ENCODE measurements around the gene KIF26B.
A peak's percentile ranks its signal among the peaks of the same experiment; 100 is the strongest.
"Not testable (repeated sequence)": the region's sequence is repeated elsewhere in the genome, so short reads cannot be mapped to it uniquely, and the experiment has no call there.

Gene KIF26B

DNA sequence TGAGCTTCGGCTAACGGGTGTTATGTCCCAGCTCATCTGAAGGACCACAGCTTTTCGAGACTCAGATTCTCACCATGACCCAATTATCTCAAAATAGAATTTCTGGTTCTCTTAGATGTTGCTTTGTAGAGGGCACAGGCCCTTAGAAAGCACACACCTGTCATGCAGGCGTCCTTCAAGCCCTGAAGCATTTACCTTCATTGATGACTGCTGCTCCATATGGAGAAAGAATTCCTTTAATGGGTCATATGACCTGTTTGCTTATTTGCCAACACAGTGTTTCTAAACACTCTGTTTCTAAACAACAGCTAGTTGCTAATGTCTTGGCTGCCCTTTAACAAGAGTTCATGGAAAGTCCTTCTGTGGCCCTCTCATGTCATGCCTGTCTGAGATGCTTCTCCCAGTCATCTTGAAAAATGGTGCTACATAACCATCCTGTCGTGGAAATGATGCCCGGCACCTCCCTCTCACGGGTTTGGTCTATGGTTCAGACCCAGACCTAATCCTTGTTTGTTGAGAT is 495.7 kb downstream of the KIF26B start:
- no peak for DNase-seq (ENCODE audit: low read depth in 2 of 2)

DNA sequence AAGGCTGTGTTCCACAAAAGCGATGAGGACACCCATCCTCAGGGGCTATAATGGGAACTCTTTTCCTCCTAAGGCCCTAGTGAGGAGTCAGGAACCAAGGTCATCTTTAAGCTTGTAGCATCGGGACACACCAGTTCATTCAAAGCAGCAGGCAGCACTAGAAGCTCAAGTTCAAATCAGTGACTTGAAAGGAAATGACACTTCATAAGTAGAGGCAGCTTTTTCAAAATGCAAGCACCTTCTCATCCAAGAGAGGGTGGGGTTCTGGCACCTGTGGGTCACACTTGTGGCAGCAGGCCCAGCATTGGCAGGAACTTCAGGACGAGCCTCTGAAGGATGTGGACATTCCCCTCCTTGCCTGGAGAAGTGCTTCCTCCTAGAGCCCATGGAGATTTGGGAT is 496.3 kb downstream of the KIF26B start:
- no peak for DNase-seq (ENCODE audit: low read depth in 2 of 2)

DNA sequence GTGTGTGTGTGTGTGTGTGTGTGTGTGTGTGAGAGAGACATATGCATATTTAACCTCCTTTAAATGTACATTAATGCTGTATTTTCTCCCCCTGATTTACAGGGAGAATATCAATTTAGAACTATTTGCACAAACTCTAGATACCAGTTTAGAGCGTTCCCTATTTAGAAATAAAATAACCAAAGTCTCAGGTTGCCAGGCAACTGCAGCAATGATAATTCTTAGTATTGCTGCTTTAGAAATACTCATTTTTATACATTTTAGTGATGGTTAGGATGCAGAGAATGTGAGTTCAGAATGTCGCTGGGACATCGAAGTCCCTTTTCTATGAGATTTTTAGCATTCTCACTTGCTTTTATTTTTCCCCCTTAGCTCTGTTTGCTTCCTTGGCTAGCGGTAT is 497.3 kb downstream of the KIF26B start:
- DNase-seq (ENCODE audit: low read depth in 2 of 2): no peak

DNA sequence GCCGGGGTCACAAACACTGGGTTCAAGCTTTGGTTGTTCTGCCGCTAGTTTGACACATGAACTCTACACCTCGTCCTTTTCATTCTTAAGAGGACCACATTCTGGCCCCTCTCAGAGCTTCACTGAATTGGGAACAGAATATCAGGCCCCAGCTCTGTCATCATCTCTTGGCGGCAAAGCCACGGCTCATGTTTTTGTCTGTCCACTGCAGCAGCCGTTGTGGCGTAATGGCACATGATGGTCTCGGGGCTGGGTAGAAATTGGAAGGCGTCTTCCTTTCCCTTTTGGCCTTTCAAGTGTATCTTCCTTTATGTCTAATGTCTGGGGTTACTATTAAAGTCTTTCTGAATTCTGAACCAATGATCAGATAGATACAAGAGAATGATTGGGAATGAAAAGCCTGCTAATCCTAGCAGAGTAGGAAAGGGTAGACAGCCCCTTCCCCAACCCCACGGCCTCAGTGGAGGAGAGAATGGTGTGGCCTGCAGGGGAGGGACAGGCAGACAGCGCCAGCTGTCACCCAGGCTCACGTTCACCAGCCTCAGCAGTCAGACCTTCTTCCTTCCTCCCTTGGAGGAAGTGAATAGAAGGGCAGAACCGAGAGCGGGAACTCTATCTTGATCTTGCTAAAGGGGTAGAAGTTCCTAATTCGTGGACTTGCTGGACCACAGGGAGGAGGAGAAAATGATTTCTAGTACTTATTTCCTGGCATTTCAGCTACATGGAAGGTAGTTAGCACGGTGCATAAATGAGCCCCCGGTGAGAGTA is 498.1 kb downstream of the KIF26B start:
- DNase-seq (ENCODE audit: low read depth in 2 of 2): no peak

DNA sequence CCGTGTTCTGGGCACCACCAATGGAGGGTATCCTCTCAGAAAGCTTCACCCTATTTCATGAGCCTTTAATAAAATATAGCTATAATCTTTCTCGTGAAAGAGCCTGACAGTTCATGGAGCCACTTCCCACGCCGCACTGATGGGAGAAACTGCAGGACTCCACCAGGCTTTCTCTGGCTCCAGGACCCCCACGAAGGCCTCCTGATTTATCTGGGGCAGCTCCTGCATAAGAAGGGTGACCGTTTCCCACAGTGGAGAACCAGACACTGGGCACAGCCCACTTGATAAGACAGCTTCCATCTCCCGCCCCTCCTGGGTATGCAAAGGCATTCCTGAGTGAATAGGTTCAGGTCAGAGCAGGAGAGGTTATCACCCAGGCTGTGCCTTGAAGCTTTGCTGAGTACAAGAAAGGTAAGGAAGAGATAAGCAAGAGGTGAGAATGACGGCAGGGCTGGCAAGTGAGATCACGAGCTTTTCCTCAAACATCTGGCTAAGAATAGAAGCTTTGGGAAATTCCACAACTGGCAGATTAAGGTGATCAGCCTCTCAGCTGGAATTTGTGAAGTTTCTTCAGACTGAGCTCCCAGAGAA is 499.8 kb downstream of the KIF26B start:
- no peak for DNase-seq (ENCODE audit: low read depth in 2 of 2)

DNA sequence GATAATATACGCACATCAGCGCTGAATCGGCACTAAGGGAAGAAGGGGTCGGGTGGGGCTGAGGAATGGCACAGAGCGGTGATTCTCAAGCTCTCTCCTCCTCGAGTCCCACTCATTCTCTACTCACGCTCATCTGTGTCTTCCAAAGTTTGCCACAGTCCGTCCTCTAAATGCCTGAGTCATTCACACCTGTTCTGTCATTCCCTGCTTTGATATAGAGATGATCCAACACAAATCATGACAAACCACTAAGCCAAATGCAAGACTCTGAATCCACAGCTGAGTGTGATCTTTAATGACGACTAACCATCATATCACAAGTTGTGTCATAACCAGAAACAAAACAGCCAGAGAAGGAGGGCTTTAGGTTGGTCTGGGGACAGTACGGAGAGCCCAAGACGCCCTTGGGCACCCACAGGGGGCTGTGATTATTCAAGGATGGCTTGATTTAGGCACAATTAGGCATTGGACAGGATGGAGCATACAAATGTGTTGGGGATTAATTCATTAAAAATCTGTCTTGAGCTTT is 501.5 kb downstream of the KIF26B start:
- no peak for DNase-seq (ENCODE audit: low read depth in 2 of 2)

DNA sequence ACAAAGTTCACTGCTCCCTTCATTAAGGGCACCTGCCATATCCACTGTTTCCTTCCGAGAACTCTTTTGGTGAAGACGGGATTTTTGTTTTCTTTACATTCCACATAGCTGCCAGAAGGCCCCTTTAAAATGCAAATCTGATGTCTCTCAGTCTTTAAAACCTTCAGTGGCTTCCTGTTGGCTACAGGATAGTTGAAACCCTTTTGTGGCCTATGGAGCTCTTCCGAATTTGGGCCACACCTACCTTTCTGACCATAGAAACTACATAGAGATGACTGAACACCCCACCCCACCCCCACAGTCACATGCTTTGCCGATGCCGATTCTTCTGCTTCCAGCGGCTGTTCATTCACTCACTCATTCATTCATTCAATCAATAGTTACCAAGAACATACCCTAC is 502.6 kb downstream of the KIF26B start:
- no peak for DNase-seq (ENCODE audit: low read depth in 2 of 2)

DNA sequence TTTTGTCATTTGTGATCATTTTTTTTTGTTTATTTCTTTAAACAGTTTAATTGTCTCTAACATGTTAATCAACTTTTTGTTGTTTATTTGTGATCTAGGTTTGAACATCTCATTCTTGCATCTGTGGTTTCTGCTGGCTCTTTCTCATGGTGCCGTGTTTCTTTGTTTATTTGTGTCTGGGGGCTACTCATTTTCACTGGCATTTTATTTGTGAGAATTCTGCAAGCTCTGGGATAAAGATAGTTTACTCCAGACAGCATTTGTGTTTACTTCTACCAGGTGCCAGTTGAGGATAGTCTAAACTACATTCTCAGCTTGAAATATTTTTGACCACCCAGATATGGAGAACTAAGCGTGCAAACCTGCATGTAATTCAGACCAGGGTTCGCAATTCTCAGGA is 508.6 kb downstream of the KIF26B start:
- DNase-seq (ENCODE audit: low read depth in 2 of 2): no peak

DNA sequence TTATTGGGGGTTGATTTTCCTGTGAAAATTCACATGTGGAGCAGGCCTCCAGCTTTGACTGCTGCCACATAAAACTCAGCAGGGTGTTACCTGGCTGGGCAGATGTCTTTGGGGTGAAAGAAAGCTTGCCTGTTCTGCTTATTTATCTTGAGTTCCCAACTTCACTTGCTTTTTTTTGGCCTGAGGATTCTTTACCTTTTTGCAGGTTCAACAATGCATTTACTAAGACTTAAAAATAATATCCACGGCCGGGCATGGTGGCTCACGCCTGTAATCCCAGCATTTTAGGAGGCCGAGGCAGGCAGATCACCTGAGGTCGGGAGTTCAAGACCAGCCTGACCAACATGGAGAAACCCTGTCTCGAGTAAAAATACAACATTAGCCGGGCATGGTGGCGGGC is 509.1 kb downstream of the KIF26B start:
- DNase-seq (ENCODE audit: low read depth in 2 of 2): no peak

DNA sequence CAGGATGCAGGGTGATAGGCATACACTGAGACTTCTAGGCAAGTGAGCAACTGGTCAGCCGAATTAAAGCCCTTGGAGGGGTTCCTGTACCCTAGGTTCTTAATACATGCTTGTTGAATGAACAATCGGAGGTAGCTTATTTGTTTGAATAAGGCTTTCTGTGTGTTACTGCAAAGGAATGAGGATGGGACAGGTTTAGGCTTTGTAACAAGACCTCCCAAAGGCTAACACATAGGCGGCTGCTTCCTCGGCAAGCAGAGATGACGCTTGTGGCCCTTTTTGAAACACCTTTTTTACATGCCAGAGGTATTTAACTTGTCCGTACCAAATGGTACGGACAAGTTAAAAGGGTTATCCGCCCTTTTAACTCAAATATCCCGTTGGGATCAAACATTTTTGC is 511.6 kb downstream of the KIF26B start:
- no peak for DNase-seq (ENCODE audit: low read depth in 2 of 2)

DNA sequence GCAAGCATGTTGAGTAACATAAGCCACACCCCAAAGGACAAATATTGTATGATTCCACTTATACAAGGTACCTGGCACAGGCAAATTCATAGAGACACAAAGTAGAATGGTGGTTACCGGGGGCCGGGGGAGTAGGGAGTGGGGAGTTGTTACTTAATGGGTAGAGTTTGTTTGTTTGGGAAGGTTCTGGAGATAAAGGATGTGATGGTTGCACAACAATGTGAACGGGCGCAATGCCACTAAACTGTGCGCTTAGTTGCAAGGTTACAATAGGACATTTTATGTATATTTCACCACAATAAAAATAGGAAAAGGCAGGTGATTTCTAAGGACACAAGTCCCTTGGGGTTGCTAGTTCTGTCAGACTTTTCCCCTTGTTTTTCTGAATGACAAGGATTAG is 516.6 kb downstream of the KIF26B start:
- no peak for DNase-seq (ENCODE audit: low read depth in 2 of 2)

DNA sequence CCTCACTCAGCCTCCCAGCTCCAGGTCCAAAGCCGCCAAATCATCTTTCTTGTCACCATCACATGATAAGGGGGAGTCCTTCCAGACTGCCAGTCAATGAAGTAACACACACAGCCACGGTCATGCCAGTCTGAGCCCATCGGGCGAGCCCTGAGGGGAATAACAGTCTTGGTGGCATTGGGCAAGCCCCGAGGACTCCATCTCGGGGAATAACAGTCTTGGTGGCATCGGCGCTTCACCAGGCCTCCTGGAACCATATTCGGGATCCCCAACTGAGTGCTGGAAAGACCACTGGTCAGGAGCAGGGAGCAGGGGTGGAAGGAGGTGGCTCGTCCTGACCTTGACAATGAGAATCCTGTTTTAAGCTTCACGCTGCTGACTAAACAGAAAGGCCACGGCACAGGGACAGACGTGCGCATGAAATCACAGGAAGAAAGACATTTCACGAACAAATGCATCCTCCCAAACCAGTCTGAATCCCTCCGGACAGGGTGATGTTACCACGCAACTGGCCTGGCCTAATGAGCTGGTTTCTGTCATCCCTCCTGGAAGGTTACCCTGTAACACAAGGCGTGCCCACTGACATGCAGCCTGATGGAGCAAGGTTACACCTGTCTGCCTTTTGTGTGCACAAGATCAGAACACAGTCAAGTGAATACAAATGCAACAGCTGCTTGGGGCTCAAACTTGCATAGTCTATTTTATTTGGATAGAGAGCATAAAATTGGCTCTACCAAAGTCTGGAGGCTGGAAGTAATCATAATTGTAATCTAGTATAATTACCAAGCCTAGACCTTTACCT is 517.4 kb downstream of the KIF26B start:
- DNase-seq (ENCODE audit: low read depth in 2 of 2): no peak

DNA sequence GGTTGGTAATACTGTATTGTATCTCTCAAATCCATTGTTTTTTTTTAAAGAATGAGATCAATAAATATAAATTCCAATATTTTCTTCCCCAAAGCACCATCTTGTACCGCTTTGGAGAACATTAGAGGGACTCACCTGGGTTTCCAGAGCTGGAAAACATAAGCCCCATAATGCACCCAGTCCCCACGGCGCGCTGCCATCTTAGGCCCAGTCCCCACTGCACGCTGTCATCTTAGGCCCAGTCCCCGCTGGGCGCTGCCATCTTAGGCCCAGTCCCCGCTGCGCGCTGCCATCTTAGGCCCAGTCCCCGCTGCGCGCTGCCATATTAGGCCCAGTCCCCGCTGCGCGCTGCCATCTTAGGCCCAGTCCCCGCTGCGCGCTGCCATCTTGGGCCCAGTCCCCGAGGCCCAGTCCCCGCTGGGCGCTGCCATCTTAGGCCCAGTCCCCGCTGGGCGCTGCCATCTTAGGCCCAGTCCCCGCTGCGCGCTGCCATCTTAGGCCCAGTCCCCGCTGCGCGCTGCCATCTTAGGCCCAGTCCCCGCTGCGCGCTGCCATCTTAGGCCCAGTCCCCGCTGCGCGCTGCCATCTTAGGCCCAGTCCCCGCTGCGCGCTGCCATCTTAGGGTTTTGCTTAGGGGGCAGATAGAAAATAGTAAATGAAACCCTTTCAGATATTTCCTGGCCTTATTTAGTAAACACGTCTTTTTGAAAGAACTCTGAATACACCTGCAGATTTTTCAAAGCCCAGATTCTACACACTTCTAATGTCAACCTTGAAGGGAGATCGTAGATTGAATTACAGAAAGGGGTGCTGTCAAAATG is 518.3 kb downstream of the KIF26B start:
- not testable (repeated sequence) for DNase-seq (ENCODE audit: low read depth in 2 of 2)

DNA sequence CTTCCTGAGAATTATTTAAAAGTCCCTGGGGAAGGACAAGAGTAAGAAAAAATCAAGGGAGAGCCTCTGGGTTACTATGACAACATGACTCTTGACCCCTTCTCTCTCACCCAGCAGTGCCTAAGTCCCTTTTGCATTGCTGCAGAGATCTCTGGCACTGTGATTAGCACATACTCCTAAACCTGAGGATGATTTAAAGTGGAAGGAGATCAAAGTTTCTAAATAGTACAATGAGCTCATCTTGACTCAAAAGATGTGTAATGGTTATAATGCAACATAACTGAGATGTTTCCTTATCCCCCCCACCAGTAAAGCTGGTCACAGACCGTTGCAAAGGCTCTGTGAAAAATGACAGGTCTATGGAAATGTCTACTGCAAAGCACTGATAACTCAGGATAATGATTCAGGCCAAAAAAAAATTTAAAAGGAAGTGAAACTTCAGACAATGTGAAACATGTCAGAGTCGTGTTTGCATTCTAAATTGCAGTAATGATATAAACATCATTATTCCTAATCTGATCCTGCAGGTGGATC is 519.2 kb downstream of the KIF26B start:
- no peak for DNase-seq (ENCODE audit: low read depth in 2 of 2)

DNA sequence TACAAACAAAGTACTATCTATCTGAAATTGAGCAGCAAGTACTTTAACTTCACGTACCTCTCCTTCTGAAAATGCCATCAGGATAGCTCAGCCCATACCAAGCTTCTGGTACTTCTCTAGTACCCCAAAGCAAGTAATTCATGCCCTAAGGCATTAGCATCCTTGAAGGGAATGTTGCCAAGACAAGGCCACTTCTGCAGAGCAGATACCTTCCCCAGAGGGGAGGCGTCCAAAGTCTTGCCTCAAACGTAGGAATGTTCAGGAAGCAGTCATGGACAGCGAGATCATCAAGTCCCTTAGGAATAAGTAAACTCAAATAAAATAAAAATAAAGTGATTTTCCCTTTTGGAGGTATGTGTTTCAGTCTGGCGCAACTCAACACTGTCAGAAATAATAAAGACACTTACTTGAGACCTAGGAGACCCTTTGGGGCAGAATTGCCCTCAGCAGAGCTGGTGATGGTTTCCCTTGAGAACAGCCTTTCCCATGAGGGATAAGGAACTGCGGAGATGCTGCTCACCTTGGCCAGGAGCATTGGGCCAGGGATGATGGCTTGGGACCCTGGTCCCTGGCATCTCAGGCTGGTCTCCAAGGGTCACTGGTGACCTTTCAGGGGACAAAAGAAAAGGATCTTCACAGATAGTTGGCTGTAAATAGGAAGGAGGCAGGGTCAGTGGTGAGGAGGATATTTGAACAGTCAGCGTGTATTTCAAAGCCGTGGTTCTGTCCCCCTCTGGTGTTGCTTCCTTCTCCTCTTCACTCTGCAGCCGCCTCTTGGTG is 522.9 kb downstream of the KIF26B start:
- peak; percentile 24 to 38 for DNase-seq (ENCODE audit: low read depth in 2 of 2)

DNA sequence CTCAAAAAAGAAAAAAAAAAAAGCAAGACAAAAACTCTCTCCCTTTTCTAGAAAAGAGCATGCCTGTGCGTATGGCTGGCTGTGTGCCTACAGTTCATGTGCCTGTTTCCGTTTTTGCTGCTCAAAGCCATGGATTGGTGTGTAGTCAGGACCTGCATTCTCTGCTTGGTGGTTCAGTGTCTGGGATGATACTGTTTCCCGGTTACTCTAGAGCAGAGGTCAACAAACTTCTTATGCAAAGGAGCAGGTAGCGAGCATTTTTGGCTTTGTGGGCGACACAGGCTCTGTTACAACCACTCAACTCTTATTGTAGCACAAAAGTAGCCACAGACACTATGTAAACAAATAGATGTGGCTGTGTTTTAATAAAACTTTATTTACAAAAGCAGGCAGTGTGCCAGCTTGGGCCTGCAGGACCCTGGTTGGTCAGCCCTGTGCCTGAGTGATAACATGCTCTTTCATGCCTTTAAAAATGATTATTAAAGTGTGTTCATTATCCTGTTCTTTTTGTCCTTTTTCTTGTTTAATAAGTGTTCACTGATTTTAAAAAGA is 524.2 kb downstream of the KIF26B start:
- DNase-seq (ENCODE audit: low read depth in 2 of 2): no peak

DNA sequence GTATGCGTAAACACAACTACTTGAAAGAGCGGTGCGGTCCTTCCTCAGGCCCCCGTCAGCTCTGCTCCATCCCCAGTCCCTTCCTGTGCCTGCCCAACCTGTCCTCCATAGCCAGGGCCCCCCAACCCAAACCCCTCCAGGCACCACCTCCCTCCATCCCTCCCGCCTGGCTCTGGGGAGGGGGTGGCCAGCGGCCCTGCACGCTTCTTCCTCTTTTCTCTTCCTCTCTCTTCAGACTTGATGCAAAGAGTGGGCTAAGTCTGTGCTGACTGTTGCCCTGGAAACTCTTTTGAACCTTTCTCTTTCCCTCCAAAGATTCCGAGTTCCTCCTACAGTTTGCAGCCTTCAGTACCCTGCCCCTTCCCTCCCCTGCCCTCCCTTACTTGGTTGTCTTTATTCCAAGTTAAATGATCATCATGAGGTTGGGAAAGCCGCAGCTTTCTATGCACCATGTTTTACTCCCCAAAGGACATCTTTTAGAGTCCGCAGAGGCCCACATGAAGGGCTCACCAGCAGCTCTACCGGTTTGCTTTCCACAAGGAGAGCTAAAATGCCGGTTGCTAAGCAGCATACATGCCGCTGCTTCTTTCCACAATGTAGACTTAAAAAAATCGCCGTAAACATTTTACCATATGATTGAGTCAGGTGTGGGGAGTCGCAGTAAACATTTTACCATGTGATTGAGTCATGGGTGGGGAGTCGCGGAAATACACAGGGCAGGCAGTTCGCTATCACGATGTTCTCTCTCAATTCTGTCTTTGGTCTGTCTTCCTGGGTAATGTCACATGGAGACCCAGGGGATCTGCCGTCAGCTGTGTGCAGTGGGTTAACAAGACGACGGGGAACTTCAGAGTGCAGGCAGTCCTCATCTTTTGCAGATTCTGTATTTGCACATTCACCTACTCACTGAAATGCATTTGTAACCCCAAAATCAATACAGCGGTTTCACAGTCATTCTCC is 525.3 kb downstream of the KIF26B start:
- DNase-seq (ENCODE audit: low read depth in 2 of 2): no peak

DNA sequence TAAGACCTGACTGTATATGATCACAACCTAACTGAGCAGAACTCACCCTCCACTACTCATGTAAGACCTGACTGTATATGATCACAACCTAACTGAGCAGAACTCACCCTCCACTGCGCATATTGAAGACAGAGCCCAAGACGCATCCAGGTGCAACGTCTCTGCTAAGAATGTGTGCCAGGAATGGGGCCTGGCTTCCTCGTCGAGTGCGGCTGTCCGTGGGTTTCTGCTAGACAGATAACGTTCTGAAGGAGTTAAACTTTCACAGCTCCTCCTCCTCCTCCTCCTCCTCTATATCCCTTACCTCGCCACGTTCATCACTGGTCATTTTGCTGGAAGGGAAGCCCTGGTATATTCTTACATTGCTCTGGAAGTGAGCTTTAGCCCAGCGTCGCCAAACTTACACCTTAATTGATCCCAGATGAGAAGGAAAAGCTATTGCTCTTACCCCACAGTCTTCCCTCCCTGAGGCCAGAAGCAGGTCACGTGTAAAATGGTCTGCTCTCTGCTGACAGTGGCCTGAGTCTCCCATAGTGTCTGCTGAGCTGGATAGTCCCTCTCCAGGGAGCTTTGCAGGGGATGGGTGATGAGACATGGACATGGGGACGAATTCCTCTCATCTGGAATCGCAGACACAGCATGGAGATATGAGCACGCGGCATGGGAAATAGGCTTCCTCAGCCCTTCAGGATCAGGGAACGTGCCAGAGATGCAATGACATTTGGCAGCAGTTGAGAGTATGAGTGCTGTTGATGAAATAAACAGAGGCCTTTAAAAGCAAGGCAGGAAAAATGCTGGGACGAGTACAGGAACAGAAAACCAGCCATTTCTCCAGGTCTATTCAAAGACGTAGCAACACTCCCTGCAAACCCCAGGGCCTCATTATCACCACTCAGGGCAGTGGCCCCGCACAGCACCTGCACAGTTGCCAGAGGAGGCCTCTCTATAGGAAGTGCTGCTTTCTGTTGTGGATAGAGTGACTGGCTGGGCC is 528.1 kb downstream of the KIF26B start:
- no peak for DNase-seq (ENCODE audit: low read depth in 2 of 2)
